ENCODE data around the gene LAMA2.

LAMA2 gene

DNA sequence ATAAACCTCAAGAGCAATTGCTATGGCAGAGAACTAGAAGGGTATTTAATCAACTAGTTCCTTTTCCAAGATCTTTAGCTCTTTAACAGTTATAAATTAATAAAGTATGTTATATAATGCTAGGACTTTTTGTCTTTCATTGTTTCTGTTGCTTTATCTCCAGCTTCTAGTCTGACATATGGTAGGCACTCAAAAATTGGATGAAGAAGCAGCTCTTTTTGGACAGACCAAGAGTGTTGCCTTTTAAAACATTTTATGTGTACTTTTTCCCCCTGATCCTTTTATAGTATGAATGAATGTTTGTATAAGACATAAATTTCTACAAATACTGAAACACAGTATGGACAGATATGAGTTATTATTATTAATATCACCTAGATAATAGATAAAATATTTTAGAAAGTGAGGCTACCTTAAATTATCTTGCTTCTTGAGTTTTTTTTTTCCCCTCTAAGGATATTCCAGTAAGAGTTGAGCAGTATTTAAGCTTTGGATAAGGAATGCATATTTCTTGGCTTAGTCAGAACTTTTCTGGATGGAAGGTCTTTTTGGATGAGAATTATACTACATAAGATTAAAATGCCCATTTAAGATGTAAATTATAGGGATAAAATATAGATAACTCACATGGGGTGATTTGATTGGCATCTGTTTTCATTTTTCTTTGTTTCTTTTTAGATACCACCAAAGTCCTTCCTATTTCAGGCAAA is 16.6 kb downstream of the LAMA2 start:
- no peak for ATAC-seq

DNA sequence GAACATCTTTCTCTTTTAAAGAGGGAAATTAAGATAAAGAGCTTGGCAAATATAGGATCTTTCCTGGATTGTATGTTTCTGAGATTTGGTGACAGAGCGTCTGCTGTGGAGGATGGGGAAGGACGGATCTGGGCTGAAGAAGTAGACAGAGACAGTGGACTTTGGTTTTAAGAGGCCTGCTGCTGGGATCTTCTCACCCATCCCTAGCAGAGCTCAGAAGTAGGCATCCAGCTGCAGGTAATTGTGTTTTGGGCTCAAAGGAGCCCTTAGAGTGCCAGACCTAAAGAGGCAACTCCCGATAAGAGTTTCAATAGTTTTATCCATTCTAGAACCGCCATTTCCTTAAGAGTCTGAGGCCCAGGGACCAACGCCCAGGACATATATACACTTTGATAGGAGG is 20.8 kb downstream of the LAMA2 start:
- no peak for ATAC-seq

DNA sequence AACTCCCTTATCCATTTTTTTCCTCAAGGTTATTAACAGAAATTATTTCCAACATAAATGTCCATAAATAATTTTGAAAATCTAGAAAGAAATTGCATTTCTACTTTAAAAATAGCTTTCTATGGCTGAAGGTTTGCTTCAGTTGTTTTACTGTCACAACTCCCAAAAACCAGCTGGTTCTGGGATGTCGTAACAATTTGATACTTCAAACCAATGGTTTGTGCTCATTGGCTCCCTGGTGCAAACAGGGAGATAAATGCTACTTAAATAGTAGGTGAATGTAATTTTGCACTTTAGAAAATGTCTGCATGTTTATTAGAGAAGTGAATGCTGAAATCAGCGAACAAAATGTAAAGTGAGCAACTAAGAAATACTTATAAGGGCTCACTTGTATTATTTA is 31.1 kb downstream of the LAMA2 start:
- ATAC-seq, result no peak

DNA sequence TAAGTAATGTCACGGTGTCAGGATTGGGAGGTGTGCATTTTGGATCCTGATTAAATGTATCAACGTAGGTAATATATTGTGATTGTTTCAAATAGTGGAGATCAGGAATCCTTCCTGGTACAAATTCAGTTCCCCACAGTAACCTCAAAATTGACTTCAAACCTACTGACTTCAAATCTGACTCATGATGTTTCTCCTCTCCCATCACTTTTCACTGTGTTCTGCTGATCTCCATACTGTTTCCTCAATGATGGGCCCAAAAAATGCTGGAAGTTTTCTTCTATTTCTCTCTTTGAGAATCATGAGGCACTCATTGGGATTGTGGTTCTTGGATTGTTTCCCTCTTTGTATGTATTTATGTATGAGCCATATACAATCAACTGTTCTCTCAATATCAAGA is 35.9 kb downstream of the LAMA2 start:
- ATAC-seq, result no peak

DNA sequence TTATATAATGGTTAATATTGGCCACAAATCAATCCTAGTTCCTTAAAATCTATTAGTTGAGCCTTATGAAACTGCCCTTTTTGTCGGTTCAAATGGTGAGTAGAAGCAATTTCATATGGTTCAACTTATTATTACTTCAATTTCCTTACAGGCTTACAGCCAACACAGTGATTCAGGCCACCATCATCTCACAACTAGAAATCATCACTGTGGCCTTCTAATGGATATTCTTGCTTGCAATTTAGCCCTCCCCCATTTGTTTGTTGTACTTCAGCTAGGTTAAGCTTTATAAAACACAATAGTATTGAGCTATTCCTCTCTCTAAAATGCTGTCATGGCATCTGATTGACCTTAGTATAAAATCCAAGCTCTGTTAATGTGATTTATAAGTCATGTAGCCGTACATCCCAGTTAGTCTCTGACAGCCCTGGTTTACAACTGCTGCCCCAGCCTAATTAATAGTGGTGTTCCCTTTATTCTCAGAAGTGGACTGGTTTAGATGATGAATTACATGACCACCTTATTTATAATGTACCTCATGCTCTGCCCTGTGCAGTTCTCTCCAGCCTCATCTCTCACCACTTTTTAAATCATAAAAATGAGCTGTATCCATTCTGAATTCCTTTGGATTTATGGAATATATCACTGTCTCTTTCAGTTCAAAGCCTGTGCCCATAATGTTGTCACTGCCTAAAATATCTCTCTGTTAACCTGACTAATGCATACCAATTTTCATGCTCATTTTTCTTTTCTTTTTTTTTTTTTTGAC is 36.7 kb downstream of the LAMA2 start:
- ATAC-seq, result no peak

DNA sequence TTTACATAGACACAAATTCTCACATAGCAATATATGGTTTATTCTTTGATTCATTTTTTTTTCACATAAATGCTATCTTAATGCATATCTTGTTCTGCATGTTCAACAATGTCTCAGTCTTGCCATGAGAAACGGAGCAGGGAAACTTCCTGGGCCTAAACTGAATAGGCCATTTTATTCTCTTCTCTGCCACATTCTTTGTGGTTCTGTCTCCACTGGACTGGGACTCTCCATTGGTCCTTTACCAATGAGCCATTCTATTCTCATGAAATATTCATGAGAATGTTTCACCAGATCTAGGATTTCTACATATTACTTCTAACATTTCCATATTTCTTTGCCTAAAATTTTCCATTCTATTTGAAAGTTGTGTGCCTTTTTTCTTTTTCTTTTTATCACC is 42.8 kb downstream of the LAMA2 start:
- ATAC-seq, result no peak

DNA sequence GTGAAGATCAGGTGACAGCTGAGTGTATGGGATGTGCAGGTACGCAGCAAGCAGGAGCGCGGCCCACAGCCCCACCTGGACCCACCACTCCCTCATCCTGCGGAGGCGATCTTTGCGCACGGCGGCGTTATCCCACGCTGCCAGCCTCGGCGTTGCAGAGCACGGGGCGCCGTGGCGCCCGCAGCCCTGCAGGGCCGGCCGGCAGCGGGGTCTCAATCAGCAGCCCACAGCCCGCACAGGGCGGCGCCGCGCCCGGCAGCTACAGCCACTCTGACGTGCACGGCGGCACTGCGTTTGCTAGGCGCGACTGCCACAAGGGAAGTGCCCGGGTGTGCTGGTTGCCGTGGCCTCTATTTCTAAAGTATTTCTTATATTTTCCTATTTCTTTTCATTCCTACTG is 46.9 kb downstream of the LAMA2 start:
- ATAC-seq, result no peak

DNA sequence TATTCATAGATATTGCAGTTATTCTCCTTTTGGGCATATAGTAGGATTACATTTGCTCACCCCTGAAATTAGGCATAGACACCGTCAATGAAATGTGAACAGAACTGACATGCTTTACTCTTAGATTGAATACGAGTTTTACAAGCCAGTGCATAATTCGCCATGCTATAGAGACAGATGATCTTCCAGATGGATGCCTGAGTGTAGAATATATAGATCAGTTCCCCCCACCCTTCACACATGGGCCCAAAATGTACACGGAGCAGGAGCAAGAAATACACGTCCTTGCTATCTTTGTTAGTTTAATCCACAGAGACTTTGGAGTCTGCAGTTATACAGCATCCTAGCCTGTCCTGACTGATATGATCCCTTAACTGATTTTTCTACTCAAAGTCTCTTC is 47.4 kb downstream of the LAMA2 start:
- no peak for ATAC-seq

DNA sequence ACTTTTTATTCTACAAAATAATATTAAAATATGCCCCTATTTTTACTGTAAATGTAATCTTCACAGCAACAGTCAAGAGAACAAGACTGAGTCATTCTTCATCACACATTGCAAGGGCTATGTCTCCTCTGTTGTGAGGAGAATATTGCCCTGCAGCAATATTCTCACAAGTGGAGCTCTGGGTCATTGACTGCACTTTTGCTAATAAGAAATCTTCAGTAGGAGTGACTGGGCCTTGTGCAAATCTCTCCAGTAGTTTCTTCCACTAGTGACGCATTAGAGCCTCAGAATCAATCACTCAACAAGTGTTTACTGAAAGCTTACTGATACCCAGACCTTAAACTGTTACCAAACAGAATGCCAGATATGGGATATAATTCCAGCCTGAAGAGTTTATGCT is 49.1 kb downstream of the LAMA2 start:
- no peak for ATAC-seq

DNA sequence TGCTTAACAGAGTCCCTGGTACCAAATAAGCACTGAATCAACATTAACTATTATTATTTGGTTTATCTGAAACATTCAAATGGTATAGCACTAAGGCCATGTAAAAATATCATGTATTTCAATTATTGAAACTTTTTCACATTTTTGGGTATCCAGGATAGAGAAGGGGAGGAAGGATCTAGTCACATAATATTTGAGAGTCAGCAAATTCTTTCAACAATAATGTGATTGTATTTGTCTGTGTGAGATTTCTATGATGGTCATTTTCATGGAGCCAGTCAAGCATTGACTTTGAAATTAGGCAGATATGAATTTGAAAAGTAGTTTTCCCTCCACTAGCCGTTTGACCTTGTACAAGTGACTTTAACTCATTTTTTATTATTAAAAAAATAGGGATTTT is 67.9 kb downstream of the LAMA2 start:
- no peak for ATAC-seq

DNA sequence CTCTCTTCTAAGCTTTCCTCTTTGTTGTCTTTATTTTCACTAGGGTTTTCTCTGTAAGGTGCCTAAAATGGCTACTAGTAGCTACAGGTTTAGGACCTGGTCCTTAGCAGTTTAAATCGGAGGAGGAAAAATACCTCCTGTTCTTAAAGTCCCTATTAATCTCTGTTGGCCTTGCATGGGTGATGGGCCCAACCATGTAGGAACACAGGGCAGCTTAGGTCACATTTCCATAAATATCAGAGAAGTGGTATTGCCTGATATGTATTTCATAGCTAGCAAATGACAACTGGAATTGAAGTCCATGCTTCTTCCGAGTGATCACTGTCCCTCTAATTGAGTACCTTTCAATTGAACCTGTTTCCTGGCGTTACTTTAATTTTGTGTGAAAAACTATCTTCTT is 70.0 kb downstream of the LAMA2 start:
- no peak for ATAC-seq

DNA sequence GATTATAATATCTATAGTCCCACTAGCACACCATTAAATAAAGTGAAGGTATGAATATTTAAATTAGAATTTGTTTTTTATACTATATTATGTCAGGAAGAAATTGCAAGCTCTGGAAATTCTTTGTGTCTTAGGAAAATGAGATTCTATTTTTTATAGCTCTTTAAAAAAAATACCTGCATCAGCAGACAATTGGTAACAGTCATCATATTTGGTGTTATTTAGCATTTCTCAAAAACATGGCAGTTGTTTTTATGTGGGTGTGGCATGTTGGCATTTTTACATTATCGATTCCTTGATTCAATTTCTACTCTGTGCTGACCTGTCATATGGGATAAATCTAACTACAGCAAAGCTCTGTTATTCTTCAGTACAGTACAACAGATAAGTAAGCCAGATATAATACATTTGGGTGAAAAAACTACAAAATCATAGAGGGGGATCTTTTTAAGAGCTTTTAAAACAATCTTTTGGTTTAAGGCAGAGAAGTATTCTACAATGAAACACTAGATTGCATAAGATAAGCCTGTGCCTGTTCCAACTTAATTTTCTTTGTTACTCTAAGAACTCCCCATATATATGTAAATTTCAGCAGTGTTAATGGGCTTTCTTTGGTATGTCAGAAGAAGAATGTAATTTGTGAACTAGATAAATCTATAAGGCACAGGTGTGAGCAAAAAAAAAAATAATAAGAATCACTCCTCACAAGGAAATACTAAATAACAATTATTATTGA is 71.5 kb downstream of the LAMA2 start:
- ATAC-seq, result no peak

DNA sequence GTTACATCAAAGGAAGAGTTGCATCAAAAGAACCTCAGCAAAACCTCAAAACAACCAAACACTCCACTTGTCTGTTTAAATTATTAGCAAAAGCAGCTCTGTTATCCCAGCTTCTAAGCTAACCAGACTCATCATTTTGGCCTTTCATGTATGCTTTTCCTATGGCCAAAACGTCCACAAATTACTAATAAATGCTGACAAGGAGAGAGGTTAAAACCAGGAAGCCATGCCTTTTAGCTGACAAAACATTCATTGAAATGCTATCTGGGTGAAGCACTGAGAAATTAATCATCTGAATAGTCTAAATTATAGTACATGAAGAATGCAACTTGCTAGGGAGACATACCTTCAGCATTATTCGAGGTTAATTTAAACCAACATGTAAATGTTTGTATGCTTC is 80.6 kb downstream of the LAMA2 start:
- ATAC-seq, result no peak

DNA sequence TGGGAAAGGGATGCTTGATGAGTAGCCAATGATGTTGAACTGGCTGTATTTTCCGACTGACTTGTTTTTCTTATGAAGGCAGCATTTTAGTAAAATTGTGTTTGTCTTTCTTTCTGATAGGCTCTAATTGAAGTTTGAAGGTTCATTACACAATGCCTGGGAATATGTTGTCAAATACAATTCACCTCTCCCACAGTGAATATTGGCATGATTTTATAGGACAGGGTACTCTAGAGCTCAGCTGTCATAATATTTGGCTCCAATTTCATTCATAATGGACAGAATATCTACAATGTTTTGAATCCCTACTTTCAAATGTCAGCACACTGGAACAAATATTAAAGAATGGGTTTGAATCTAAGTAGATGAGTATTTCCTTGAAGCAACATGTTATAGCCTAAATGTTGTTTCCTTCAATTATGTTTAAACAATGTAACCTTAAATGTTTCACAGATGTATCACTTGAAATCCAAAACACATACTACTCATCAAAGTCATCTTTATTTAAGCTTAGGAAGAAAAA is 81.4 kb downstream of the LAMA2 start:
- ATAC-seq, result no peak

DNA sequence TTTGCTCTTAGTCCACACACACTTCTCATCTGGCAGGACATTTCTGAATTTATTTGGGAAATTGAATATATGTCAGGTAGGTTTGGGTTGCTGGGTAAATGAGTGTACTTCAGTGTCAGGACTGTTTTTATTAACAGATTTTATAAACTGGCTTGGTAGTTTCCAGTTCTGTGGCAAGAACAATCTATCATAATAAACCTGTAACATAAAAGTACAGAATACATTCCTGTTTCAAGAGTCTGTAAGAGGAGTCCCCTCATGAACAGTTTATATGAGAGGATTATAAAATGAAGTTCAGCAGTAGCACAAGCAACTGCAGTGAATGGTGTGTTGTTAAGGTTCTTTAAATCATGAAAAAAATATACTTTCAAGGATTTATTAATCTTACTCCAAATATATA is 81.8 kb downstream of the LAMA2 start:
- no peak for ATAC-seq

DNA sequence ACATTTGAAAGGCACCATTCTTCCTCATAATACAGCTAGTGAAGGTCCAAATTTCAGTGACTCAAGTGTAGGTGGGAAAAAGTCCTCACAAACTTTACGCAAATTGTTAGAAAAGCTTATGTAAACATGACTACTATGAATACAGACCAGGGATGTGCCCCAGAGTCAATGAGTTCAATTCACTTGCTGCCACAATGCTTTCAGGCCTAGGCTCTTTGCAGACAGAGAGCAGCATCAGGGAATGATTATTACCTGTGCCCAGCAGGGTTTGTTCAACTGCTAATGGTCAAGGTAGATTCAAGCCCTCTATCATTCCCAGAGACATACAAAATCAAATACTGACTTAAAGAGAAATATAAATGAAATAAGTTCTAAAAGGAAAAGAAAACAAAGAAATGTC is 84.0 kb downstream of the LAMA2 start:
- no peak for ATAC-seq

DNA sequence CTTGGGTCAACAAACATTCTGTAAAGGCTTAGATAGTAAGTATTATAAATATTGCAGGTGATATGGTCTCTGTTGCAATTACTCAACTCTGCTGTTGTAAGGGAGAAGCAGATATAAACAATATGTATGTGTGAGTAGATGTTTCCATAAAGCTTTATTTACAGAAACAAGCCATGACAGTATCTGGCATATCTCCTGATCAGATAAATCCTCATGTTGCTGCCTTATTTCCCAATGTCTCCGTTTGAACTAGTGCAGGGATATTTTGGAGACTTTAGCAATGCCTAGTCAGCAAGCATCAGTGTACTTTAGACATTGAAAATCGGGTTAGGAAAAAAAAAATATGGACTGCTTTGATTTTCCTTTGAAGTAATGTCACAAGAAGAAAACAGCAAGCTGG is 96.1 kb downstream of the LAMA2 start:
- no peak for ATAC-seq

DNA sequence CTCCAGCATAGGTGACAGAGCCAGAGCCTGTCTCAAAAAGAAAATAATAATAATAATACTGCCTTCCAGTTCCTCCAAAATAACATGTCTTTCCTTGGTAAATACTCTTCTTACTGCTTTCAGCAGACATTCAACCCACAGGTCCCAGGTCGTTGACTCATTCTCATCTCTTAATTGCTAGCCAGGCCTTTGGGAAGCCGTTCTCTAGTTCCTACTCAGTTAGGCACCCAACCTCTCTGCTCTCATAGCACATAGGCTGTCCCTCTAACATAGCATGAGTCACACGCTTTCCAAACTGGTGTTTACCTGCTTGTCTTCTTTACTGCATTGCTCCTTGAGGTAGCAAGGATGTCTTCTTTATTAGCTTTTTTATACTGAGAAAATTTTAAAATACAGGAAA is 98.8 kb downstream of the LAMA2 start:
- no peak for ATAC-seq

DNA sequence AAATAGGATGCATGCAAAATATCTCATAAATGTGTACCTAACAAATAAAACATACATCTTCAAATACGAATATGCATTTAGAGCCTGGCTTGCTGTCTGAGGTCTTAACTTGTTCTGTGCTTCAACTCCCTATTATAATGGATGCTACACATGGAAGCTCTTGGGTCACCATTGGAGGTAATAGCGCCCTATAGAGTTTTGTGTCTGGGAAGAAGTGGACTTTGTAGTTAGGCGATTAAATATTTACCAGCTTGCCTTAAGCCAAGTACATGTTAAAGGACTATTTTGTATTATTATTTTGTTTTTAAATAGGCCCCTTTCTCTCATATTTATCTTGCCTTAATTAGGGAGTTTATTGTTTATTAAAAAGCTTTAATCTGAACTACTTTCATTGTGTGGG is 107.4 kb downstream of the LAMA2 start:
- no peak for ATAC-seq

DNA sequence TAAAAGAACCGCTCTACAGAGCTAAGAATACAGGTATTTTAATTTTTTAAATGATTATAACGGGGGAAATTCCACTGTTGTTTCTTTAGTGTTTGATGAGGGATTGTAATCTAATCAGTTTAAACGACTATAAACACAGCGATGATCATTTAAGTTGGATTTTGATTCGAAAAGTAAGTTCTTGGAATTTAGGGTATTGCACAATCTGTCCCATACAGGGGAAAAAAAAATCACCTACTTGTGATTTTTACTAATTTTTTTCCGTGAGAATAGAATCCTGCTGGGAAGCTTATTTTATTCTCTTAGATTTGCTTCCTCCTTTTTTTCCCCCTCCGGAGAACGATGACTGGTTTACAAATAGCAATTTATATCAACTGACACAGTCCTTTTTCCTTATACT is 108.0 kb downstream of the LAMA2 start:
- ATAC-seq, result no peak

DNA sequence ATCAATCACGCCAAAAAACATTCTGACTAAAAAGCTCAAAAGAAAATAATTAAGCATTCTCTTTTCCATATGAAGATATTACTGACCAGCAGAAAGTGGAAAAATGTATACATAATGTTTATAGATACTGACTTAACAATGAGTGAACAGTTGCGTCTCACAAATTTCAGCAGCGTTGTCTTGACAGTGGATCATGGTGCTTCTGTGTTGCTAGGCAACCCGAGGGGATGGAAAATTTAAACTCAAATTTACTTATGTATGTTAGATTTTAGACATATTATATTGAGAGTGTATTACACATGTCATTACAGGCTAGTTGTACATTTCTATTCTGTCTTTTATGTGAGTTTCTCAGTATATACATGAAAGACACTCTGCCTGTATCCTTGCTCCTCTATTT is 110.2 kb downstream of the LAMA2 start:
- ATAC-seq, result no peak

DNA sequence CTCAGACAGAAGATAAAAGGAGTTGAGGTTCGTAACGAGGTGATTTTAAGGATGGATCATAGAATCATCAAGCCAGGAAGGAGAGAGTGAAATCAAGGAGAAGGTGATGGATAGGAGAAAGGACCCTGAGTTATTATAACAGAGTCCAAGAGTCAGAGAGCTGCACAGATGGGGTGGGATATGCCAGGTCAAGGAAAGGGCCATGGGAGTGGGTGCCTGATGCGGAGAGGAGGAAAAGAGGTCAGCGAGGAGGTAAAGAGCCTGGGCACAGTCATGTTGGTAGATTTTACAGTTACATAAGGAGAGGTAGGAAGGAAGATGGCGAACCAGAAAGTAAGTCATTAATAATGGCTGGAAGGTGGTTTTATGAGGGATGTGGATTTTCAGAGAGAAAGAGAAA is 114.9 kb downstream of the LAMA2 start:
- no peak for ATAC-seq

DNA sequence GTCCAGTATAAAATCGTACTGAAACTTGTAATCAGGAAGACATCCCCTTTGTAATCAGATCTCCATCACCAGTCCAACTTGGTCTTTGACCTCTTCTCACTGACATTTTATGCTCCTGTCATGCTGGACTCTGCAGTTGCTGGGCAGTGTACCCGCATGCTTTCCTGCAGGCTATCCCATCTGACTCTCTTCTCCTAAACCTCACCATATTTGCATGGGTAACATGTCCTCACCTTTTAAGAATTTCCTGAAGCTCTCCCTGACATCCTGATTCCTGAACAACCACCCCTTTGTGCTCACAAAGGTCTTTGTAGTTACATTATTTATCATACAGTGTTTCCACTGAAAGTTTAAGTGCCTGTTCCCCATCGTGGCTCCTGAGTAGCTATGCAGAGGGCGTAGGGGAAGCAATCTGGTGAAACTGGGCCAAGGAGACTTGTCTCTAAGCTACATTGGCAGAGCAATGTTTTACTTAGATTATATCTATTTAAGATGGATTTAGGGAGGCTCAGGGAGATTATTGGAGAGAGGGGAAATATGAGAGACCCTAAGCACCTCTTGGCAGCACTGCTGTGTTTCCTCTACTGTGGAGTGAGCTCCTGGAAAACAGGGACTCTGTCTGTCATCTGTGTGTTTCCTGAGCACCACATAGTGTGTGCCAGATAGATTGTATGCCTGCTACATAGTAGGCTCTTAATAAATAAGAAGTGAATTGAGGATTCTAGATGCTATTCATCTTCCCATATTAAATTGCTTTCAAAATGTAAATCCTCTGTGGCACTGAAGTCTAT is 124.0 kb downstream of the LAMA2 start:
- ATAC-seq, result no peak
